Measurements from ENCODE around the gene PCDHGA5. TPM values are rescaled to one million over a fixed set of nuclear protein-coding genes. Genes with fewer than 3 reads are reported as not detected.
"Not testable (repeated sequence)": the region's sequence is repeated elsewhere in the genome, so short reads cannot be mapped to it uniquely, and the experiment has no call there.

Gene PCDHGA5
- total RNA-seq, 1 experiment from 2014 or later, result 1.3 TPM

- DNase-seq; H3K23ac ChIP-seq (ENCODE audit: insufficient read length, low read depth, low read length); H2AK5ac ChIP-seq (ENCODE audit: insufficient read length, low read length); H3K9ac ChIP-seq (ENCODE audit: extremely low read depth, insufficient read length, low read length); H3K56ac ChIP-seq (ENCODE audit: insufficient read length, low read depth, low read length); H2BK15ac ChIP-seq (ENCODE audit: low read depth, low read length); H4K5ac ChIP-seq (ENCODE audit: insufficient read length, low read depth, low read length); H2BK5ac ChIP-seq (ENCODE audit: insufficient read length, low read length); H2BK120ac ChIP-seq (ENCODE audit: low read depth, low read length, poor library complexity, severe bottlenecking); H3K79me2 ChIP-seq (ENCODE audit: insufficient read depth, low read length); H3K4me1 ChIP-seq (ENCODE audit: insufficient read depth, low read length); H3T11ph ChIP-seq (ENCODE audit: low read length); H3K27ac Mint-ChIP-seq; H3K14ac ChIP-seq (ENCODE audit: insufficient read depth, low read length); H3K4me3 Mint-ChIP-seq; H2BK20ac ChIP-seq (ENCODE audit: low read depth, low read length, poor library complexity, severe bottlenecking); H3K4me2 ChIP-seq (ENCODE audit: insufficient read depth, insufficient read length, low read length); H3K18ac ChIP-seq (ENCODE audit: insufficient read length, low read depth, low read length); H3K79me1 ChIP-seq (ENCODE audit: insufficient read depth, low read depth, low read length, poor library complexity, severe bottlenecking); H3K4ac ChIP-seq (ENCODE audit: low read depth, low read length); H4K20me1 ChIP-seq (ENCODE audit: control insufficient read depth, insufficient read depth, insufficient read length); H4K8ac ChIP-seq (replicated peaks; ENCODE audit: insufficient read length, low read depth, low read length); H3K27ac ChIP-seq (ENCODE audit: insufficient read length, low read depth, low read length); H2BK12ac ChIP-seq (ENCODE audit: insufficient read length, low read depth, low read length); H4K91ac ChIP-seq (ENCODE audit: insufficient read length, low read depth, low read length); H3K23me2 ChIP-seq (ENCODE audit: insufficient read length, low read depth, low read length, poor library complexity, severe bottlenecking); H2AFZ ChIP-seq (ENCODE audit: low read length); H3K27me3 ChIP-seq (ENCODE audit: insufficient read depth, low read length): not testable (repeated sequence)
- no CpG with 5 or more reads among the region's 24 CpGs for WGBS (ENCODE audit: extremely low coverage, insufficient read length, low lambda C conversion rate)
- Mint-ChIP-seq H3K36me3 (ENCODE audit: insufficient read depth in 1 of 3, low read depth in 3 of 3) (peaks cover 42 to 62% (median 43%) of the 10 kb centered on the region in 3 experiments), H3K9me3 (peaks cover 46 to 55% of the 10 kb centered on the region in 2 experiments), H3K4me1 (peaks cover 9 to 18% of the 10 kb centered on the region in 2 experiments), H3K27me3 (ENCODE audit: low read depth) (peaks cover 20% of the 10 kb centered on the region)
- H3K9me3 ChIP-seq (ENCODE audit: control insufficient read depth, low read depth, low read length), result peaks cover 13% of the 10 kb centered on the region
These were observed 51.3 kb downstream of the PCDHGA5 start for GRCh38 chr5:141415275-141415618.

Other genes starting within 250 kb of the PCDHGA5 start
- 1.3 and 1.6 TPM in 2 replicates for gene PCDHB4, start 242.3 kb upstream of the PCDHGA5 start, total RNA-seq (2021)
- gene PCDHB5, start 229.0 kb upstream of the PCDHGA5 start, total RNA-seq (2021), result 2.8 and 2.9 TPM in 2 replicates
- 0.22 TPM in 1 of 2 replicates, not detected in the other for gene PCDHB6, start 214.1 kb upstream of the PCDHGA5 start, total RNA-seq (2021)
- gene PCDHB7, start 191.5 kb upstream of the PCDHGA5 start, total RNA-seq (2021), result 0.42 and 0.52 TPM in 2 replicates
- gene PCDHB8, start 186.4 kb upstream of the PCDHGA5 start, total RNA-seq (2021), result 0.57 and 0.86 TPM in 2 replicates
- 6.5 and 8.0 TPM in 2 replicates for gene PCDHB16, start 181.8 kb upstream of the PCDHGA5 start, total RNA-seq (2021)
- gene PCDHB9, start 177.0 kb upstream of the PCDHGA5 start, total RNA-seq (2021), result 2.6 and 2.9 TPM in 2 replicates
- gene PCDHB10, start 171.8 kb upstream of the PCDHGA5 start, total RNA-seq (2021), result 1.5 and 1.6 TPM in 2 replicates
- 1.9 and 2.0 TPM in 2 replicates for gene PCDHB11, start 164.5 kb upstream of the PCDHGA5 start, total RNA-seq (2021)
- 2.3 and 3.1 TPM in 2 replicates for gene PCDHB12, start 155.4 kb upstream of the PCDHGA5 start, total RNA-seq (2021)
- gene PCDHB13, start 150.2 kb upstream of the PCDHGA5 start, total RNA-seq (2021), result 1.5 and 1.7 TPM in 2 replicates
- 1.5 and 2.4 TPM in 2 replicates for gene PCDHB14, start 140.8 kb upstream of the PCDHGA5 start, total RNA-seq (2021)
- 5.2 and 7.0 TPM in 2 replicates for gene PCDHB15, start 118.8 kb upstream of the PCDHGA5 start, total RNA-seq (2021)
- gene SLC25A2, start 60.1 kb upstream of the PCDHGA5 start, total RNA-seq (2021), result not detected in 2 replicates
- gene TAF7, start 43.4 kb upstream of the PCDHGA5 start, total RNA-seq (2021), result 90.3 TPM in 2 replicates
- gene PCDHGA1, start 33.6 kb upstream of the PCDHGA5 start, total RNA-seq (2021), result 0.63 and 0.72 TPM in 2 replicates
- gene PCDHGA2, start 25.4 kb upstream of the PCDHGA5 start, total RNA-seq (2021), result 0.90 and 1.1 TPM in 2 replicates
- 0.88 and 0.94 TPM in 2 replicates for gene PCDHGA3, start 20.3 kb upstream of the PCDHGA5 start, total RNA-seq (2021)
- 5.0 and 5.2 TPM in 2 replicates for gene PCDHGB1, start 14.1 kb upstream of the PCDHGA5 start, total RNA-seq (2021)
- 2.3 and 2.6 TPM in 2 replicates for gene PCDHGA4, start 9.1 kb upstream of the PCDHGA5 start, total RNA-seq (2021)
- gene PCDHGB2, start 4.2 kb upstream of the PCDHGA5 start, total RNA-seq (2021), result 3.2 and 3.8 TPM in 2 replicates
- 1.6 and 1.7 TPM in 2 replicates for gene PCDHGB3, start 6.1 kb downstream of the PCDHGA5 start, total RNA-seq (2021)
- gene PCDHGA6, start 9.7 kb downstream of the PCDHGA5 start, total RNA-seq (2021), result 1.5 and 1.7 TPM in 2 replicates
- gene PCDHGA7, start 18.6 kb downstream of the PCDHGA5 start, total RNA-seq (2021), result 0.83 and 0.88 TPM in 2 replicates
- 3.8 and 4.2 TPM in 2 replicates for gene PCDHGB4, start 23.5 kb downstream of the PCDHGA5 start, total RNA-seq (2021)
- gene PCDHGA8, start 28.5 kb downstream of the PCDHGA5 start, total RNA-seq (2021), result 0.90 and 1.0 TPM in 2 replicates
- gene PCDHGB5, start 33.8 kb downstream of the PCDHGA5 start, total RNA-seq (2021), result 3.6 and 3.8 TPM in 2 replicates
- gene PCDHGA9, start 38.6 kb downstream of the PCDHGA5 start, total RNA-seq (2021), result 0.83 and 1.3 TPM in 2 replicates
- 5.5 and 6.0 TPM in 2 replicates for gene PCDHGB6, start 43.9 kb downstream of the PCDHGA5 start, total RNA-seq (2021)
- 12.5 and 15.1 TPM in 2 replicates for gene PCDHGA10, start 48.8 kb downstream of the PCDHGA5 start, total RNA-seq (2021)
- 6.8 and 7.7 TPM in 2 replicates for gene PCDHGB7, start 53.5 kb downstream of the PCDHGA5 start, total RNA-seq (2021)
- gene PCDHGA11, start 56.9 kb downstream of the PCDHGA5 start, total RNA-seq (2021), result 2.6 and 2.7 TPM in 2 replicates
- gene PCDHGA12, start 66.3 kb downstream of the PCDHGA5 start, total RNA-seq (2021), result 1.3 and 1.4 TPM in 2 replicates
- gene PCDHGC3, start 111.8 kb downstream of the PCDHGA5 start, total RNA-seq (2021), result 19.8 and 22.6 TPM in 2 replicates
- 4.0 and 4.3 TPM in 2 replicates for gene PCDHGC4, start 120.9 kb downstream of the PCDHGA5 start, total RNA-seq (2021)
- gene PCDHGC5, start 124.9 kb downstream of the PCDHGA5 start, total RNA-seq (2021), result 0.57 and 0.66 TPM in 2 replicates